Measurements from ENCODE around the gene CCDC167. TPM values are rescaled to one million over a fixed set of nuclear protein-coding genes. Genes with fewer than 3 reads are reported as not detected.

Gene CCDC167
- total and polyA plus RNA-seq, 2 of the 8 experiments (the other 6 are each of a cell fraction or from before 2014, with no cell fraction given), result 11.0 to 26.5 TPM

GRCh38 chr6:37534893-37535292 lies 35.2 kb upstream of the CCDC167 start:
- CTCF ChIA-PET (ENCODE audit: partially characterized antibody), result interaction anchor here (0.7 to 13.8 kb wide), 20 partner anchors 9 to 174 kb away, joined by 3 to 308 read pairs (median 6); partner anchors contain the start of gene CCDC167

More at GRCh38 chr6:37534893-37535292, 35.2 kb upstream of the CCDC167 start:
- no peak overlapping the region for H2AFZ ChIP-seq (ENCODE audit: low read length)
- H3K23ac ChIP-seq (ENCODE audit: insufficient read length), result no peak overlapping the region
- H3K9me3 ChIP-seq (ENCODE audit: insufficient read depth in 2 of 2, low read depth in 1 of 2, low read length in 1 of 2), result no peaks in the 10 kb centered on the region
- H3K79me2 ChIP-seq (ENCODE audit: control insufficient read depth in 1 of 2, insufficient read depth in 2 of 2, low read length in 2 of 2), result no peaks in the 10 kb centered on the region
- no peak overlapping the region for H3K56ac ChIP-seq (replicated peaks; ENCODE audit: insufficient read length, low read depth, low read length)
- 89% methylated on average over 2 of the region's 2 CpGs; no CpG with 5 or more reads in 1 of the 2 experiments for WGBS, 2 experiments (ENCODE audit: extremely low coverage in 1 of 2, insufficient coverage in 1 of 2, insufficient read length in 1 of 2, insufficient replicate concordance in 2 of 2, low coverage in 1 of 2, low lambda C conversion rate in 2 of 2, missing lambda C conversion rate in 1 of 2)
- peak overlapping the region; percentile 83 to 99 for H3K4me2 ChIP-seq (ENCODE audit: insufficient read depth in 1 of 2, low read depth in 2 of 2, low read length in 2 of 2)
- TF ChIP-seq KDM4A (IDR thresholded peaks at IDR 0.05; ENCODE audit: low read depth, low read length, severe bottlenecking) (no peak), POLR2AphosphoS5 (IDR thresholded peaks at IDR 0.05; ENCODE audit: low read depth, low read length) (no peak), BRCA1 (IDR thresholded peaks at IDR 0.05; ENCODE audit: low read depth, low read length) (no peak)
- H3K9ac ChIP-seq (replicated peaks in 1 of 4; ENCODE audit: extremely low read depth in 1 of 4, low read depth in 3 of 4, low read length in 3 of 4), result no peak overlapping the region; a peak in 1 of 7 replicates
- no peaks in the 10 kb centered on the region for H3K79me1 ChIP-seq (ENCODE audit: low read depth, low read length)
- no peak for FAIRE-seq
- no peak for DNase-seq (ENCODE audit: low read depth in 1 of 2, low spot score in 2 of 2)
- peaks cover 23 to 63% (median 43%) of the 10 kb centered on the region in 4 experiments for H3K27me3 ChIP-seq (replicated peaks in 1 of 4; ENCODE audit: control insufficient read depth in 3 of 4, extremely low read depth in 1 of 4, insufficient read depth in 3 of 4, low read length in 3 of 4)
- peaks cover 0 to 16% (median 7%) of the 10 kb centered on the region in 4 experiments; a peak in 5 of 7 replicates for H3K4me1 ChIP-seq (replicated peaks in 1 of 4; ENCODE audit: control insufficient read depth in 3 of 4, insufficient read depth in 4 of 4, low read length in 3 of 4)
- H3K14ac ChIP-seq (ENCODE audit: insufficient read length), result no peak overlapping the region
- H2AK5ac ChIP-seq (ENCODE audit: low read depth, low read length), result no peak overlapping the region
- H2BK15ac ChIP-seq (ENCODE audit: low read length), result no peak overlapping the region
- H4K5ac ChIP-seq (ENCODE audit: insufficient read length, low read depth, low read length), result no peak overlapping the region
- H2BK20ac ChIP-seq (ENCODE audit: low read length), result no peak overlapping the region
- H3K36me3 ChIP-seq (ENCODE audit: control insufficient read depth in 2 of 4, insufficient read depth in 4 of 4, low read length in 3 of 4), result no peaks in the 10 kb centered on the region
- H4K91ac ChIP-seq (replicated peaks; ENCODE audit: insufficient read length, low read length), result no peak overlapping the region
- H2BK120ac ChIP-seq (replicated peaks; ENCODE audit: low read depth, low read length), result no peak overlapping the region
- no peak overlapping the region for H3K4ac ChIP-seq (replicated peaks; ENCODE audit: insufficient read length, low read depth, low read length)
- H2BK5ac ChIP-seq (ENCODE audit: low read depth, low read length), result no peak overlapping the region
- peaks cover 12% of the 10 kb centered on the region; the same call in 1 of the 2 replicates for H3K23me2 ChIP-seq (ENCODE audit: low read depth, low read length)
- H4K20me1 ChIP-seq (replicated peaks in 1 of 2; ENCODE audit: control insufficient read depth in 1 of 2, insufficient read depth in 2 of 2, low read length in 2 of 2), result no peaks in the 10 kb centered on the region
- H4K8ac ChIP-seq (ENCODE audit: extremely low read depth, insufficient read depth, low read length), result no peak overlapping the region; the same call in 1 of the 2 replicates
- no peak overlapping the region for H3K27ac ChIP-seq (ENCODE audit: low read depth, low read length)
- POLR2A ChIA-PET (ENCODE audit: partially characterized antibody), result interaction anchor here (1.0 to 2.2 kb wide), 3 partner anchors 10 to 94 kb away, joined by 3 to 6 read pairs (median 3); no protein-coding TSS in a partner anchor
- H2BK12ac ChIP-seq (ENCODE audit: low read depth, low read length), result no peak overlapping the region
- no peak overlapping the region for H3K18ac ChIP-seq (ENCODE audit: extremely low read depth, low read length)
- H3K4me3 ChIP-seq (ENCODE audit: extremely low read depth in 1 of 4, insufficient read depth in 2 of 4, low read depth in 3 of 4, low read length in 4 of 4), result peak overlapping the region in 1 of 4 experiments; percentile 79; a peak in 4 of 8 replicates
